ENCODE data around the gene NES.

DNA sequence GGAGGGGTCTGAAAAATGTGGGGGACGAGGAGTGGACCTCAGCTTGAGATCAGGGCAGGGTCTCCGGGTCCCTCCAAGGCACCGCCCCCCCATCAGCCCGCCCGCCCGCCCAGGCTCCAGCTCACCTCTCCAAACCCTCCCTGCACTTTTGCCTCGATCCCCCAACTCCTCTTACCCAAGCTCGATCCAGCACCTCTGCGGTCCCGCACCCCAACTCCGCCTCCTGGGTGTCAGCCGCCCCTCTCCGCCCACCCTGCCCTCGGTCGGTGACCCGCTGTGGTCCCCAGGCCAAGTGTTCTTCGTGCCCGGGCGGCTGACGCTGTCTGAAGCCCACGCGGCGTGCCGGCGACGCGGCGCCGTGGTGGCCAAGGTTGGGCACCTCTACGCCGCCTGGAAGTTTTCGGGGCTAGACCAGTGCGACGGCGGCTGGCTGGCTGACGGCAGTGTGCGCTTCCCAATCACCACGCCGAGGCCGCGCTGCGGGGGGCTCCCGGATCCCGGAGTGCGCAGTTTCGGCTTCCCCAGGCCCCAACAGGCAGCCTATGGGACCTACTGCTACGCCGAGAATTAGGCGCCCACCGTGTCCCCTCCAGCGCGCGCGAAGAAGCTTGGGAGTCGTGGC is 52.3 kb downstream of the NES start:
- no peak for TF ChIP-seq POLR2A (IDR thresholded peaks at IDR 0.05; ENCODE audit: borderline replicate concordance, extremely low read depth, insufficient read depth, insufficient read length)
- no peak for TF ChIP-seq YY1 (IDR thresholded peaks at IDR 0.05; ENCODE audit: extremely low read depth, insufficient replicate concordance, low read depth, low read length)
- no peak for TF ChIP-seq POLR2AphosphoS5 (IDR thresholded peaks at IDR 0.05; ENCODE audit: low read depth, low read length)
- no peak for TF ChIP-seq EZH2 (IDR thresholded peaks at IDR 0.05)
- no peak for TF ChIP-seq MAX (IDR thresholded peaks at IDR 0.05)
- no peak for TF ChIP-seq CTCF (IDR thresholded peaks at IDR 0.05 in 2 of 3, conservative IDR thresholded peaks at IDR 0.05 in 1 of 3; ENCODE audit: borderline replicate concordance in 1 of 3, insufficient read depth in 1 of 3, low read depth in 2 of 3, low read length in 2 of 3)
